SK-N-SH (cell line): ENCODE results near the gene TRIM10.

Source experiments
- CTCF ChIP-seq: fragments of 200-600 bp; sonication (generic); IDR thresholded peaks from 2 replicates; pipeline ENCODE4 v1.6.1; 2017; ENCODE audit warnings: antibody characterized with exemption, mild to moderate bottlenecking, moderate library complexity
- FOSL2 ChIP-seq: IDR thresholded peaks from 2 replicates; pipeline ENCODE4 v1.4.0; 2012; ENCODE audit warnings: low read depth, mild to moderate bottlenecking, moderate library complexity, borderline replicate concordance
- FOXJ3 ChIP-seq: sonication (generic); formaldehyde crosslinking; IDR thresholded peaks from 2 replicates; pipeline ENCODE4 v1.5.1; 2020; ENCODE audit warnings: mild to moderate bottlenecking, missing genetic modification reagents
- GABPA ChIP-seq: IDR thresholded peaks from 2 replicates; pipeline ENCODE4 v1.4.0; 2012; ENCODE audit warnings: low read depth, mild to moderate bottlenecking
- MAX ChIP-seq: IDR thresholded peaks from 2 replicates; pipeline ENCODE4 v1.4.0; 2012; ENCODE audit warnings: low read depth
- TCF12 ChIP-seq: IDR thresholded peaks from 2 replicates; pipeline ENCODE4 v1.4.0; 2012
- ZBTB33 ChIP-seq: IDR thresholded peaks from 2 replicates; pipeline ENCODE4 v1.4.0; 2012; ENCODE audit warnings: low read depth, borderline replicate concordance

GRCh38 chr6:30200551-30201281, 39.7 kb upstream of the TRIM10 start:
- TF ChIP-seq MAX (no peak), ZBTB33 (no peak), CTCF (no peak), TCF12 (no peak), FOSL2 (no peak), GABPA (no peak), FOXJ3 (CRISPR knock-in tag) (no peak)
